Measurements from ENCODE around the gene AMPD3.

Gene AMPD3

GRCh38 chr11:10496296-10496936 is 41.4 kb downstream of the AMPD3 start:
- in situ Hi-C loops (cut with HindIII; ENCODE audit: low pct_ligation_motif_present, low pct_unique_long_range_greater_than_20kb, low sequenced_read_pairs), result no loop called here
- no peak for DNase-seq

GRCh38 chr11:10497371-10498021 is 42.4 kb downstream of the AMPD3 start:
- in situ Hi-C loops (cut with HindIII; ENCODE audit: low pct_ligation_motif_present, low pct_unique_long_range_greater_than_20kb, low sequenced_read_pairs), result no loop called here
- DNase-seq, result no peak

GRCh38 chr11:10498022-10498400 is 42.9 kb downstream of the AMPD3 start:
- no peak for DNase-seq
- in situ Hi-C loops (cut with HindIII; ENCODE audit: low pct_ligation_motif_present, low pct_unique_long_range_greater_than_20kb, low sequenced_read_pairs), result no loop called here

- no peak for DNase-seq
- in situ Hi-C loops (cut with HindIII; ENCODE audit: low pct_ligation_motif_present, low pct_unique_long_range_greater_than_20kb, low sequenced_read_pairs), result no loop called here
Observed at GRCh38 chr11:10498426-10499250, 43.6 kb downstream of the AMPD3 start.

- no peak for DNase-seq
- in situ Hi-C loops (cut with HindIII; ENCODE audit: low pct_ligation_motif_present, low pct_unique_long_range_greater_than_20kb, low sequenced_read_pairs), result no loop called here
Observed at GRCh38 chr11:10499452-10499851, 44.4 kb downstream of the AMPD3 start.

- no peak for DNase-seq
- in situ Hi-C loops (cut with HindIII; ENCODE audit: low pct_ligation_motif_present, low pct_unique_long_range_greater_than_20kb, low sequenced_read_pairs), result no loop called here
Observed at GRCh38 chr11:10499874-10500601, 45.0 kb downstream of the AMPD3 start.

GRCh38 chr11:10500757-10501684 is 46.0 kb downstream of the AMPD3 start:
- DNase-seq, result no peak
- in situ Hi-C loops (cut with HindIII; ENCODE audit: low pct_ligation_motif_present, low pct_unique_long_range_greater_than_20kb, low sequenced_read_pairs), result no loop called here

- DNase-seq, result no peak
- in situ Hi-C loops (cut with HindIII; ENCODE audit: low pct_ligation_motif_present, low pct_unique_long_range_greater_than_20kb, low sequenced_read_pairs), result no loop called here
Observed at GRCh38 chr11:10502065-10502680, 47.1 kb downstream of the AMPD3 start.

GRCh38 chr11:10502770-10503169 is 47.7 kb downstream of the AMPD3 start:
- DNase-seq, result no peak

GRCh38 chr11:10503221-10503620 is 48.2 kb downstream of the AMPD3 start:
- no peak for DNase-seq
- in situ Hi-C loops (cut with HindIII; ENCODE audit: low pct_ligation_motif_present, low pct_unique_long_range_greater_than_20kb, low sequenced_read_pairs), result no loop called here

More at GRCh38 chr11:10502770-10503169, 47.7 kb downstream of the AMPD3 start:
- in situ Hi-C loops (cut with HindIII; ENCODE audit: low pct_ligation_motif_present, low pct_unique_long_range_greater_than_20kb, low sequenced_read_pairs), result no loop called here

GRCh38 chr11:10503777-10504480 is 48.9 kb downstream of the AMPD3 start:
- in situ Hi-C loops (cut with HindIII; ENCODE audit: low pct_ligation_motif_present, low pct_unique_long_range_greater_than_20kb, low sequenced_read_pairs), result no loop called here
- DNase-seq, result no peak

GRCh38 chr11:10504490-10504889 is 49.4 kb downstream of the AMPD3 start:
- in situ Hi-C loops (cut with HindIII; ENCODE audit: low pct_ligation_motif_present, low pct_unique_long_range_greater_than_20kb, low sequenced_read_pairs), result no loop called here
- DNase-seq, result no peak

GRCh38 chr11:10505278-10506007 is 50.4 kb downstream of the AMPD3 start:
- no peak for DNase-seq
- in situ Hi-C loops (cut with HindIII; ENCODE audit: low pct_ligation_motif_present, low pct_unique_long_range_greater_than_20kb, low sequenced_read_pairs), result no loop called here

- in situ Hi-C loops (cut with HindIII; ENCODE audit: low pct_ligation_motif_present, low pct_unique_long_range_greater_than_20kb, low sequenced_read_pairs), result no loop called here
- no peak for DNase-seq
Observed at GRCh38 chr11:10506008-10506370, 50.9 kb downstream of the AMPD3 start.

GRCh38 chr11:10511181-10511621 is 56.1 kb downstream of the AMPD3 start:
- no peak for DNase-seq
- in situ Hi-C loops (cut with HindIII; ENCODE audit: low pct_ligation_motif_present, low pct_unique_long_range_greater_than_20kb, low sequenced_read_pairs), result no loop called here

GRCh38 chr11:10514202-10514601 is 59.1 kb downstream of the AMPD3 start:
- in situ Hi-C loops (cut with HindIII; ENCODE audit: low pct_ligation_motif_present, low pct_unique_long_range_greater_than_20kb, low sequenced_read_pairs), result no loop called here
- peak; percentile 5 for DNase-seq
